ENCODE data around the gene GLYR1.

DNA sequence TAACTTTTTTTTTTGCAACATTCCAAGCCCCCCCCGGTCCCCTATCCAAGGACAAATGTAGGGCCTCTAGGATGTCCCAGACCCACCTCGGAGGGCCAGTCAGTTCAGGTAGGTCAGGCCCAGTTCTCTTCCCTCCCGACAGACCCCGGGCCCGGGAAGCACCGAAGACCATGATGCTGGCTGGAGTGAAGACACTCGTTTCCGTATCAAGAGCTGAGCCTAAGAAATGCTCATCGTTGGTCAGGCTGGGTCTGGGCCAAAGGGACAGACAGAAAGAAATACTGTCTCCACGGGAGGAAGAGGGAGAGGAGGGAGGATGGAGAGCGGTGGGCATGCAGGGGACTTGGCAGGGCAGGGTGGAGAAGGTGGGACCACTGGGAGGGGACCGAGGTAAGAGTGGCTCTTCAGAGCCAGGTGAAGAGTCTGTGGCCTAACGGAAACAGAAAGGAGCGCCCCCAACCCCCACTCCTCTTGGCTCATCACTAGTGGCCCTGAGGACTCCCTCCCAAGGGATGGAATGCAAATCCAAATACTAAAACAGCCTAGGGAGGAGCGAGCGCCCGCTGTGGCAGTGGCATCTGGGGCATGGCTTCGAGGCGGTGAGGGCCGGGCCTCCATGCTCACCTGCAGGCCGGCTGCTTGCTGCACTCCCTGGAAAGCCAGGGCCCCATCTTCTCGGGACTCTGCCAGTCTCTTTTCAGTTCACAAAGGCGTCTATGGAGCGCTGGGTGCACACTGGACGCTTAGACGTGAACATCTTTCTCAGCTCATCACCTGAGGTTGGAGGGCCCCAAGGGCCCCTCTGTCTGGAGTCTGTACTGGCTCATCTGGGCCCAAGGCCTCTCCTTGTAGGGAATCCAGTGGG is 43.0 kb downstream of the GLYR1 start:
- no peak for TF ChIP-seq CTCF (IDR thresholded peaks at IDR 0.05; ENCODE audit: low read length)
- no peak for TF ChIP-seq EZH2 (optimal IDR thresholded peaks at IDR 0.05; ENCODE audit: low read depth, low read length)

Data from MM.1S (cell line).